ENCODE results near the gene KCTD13. TPM values are rescaled to one million over a fixed set of nuclear protein-coding genes. Genes with fewer than 3 reads are reported as not detected.

KCTD13 gene, protein sequence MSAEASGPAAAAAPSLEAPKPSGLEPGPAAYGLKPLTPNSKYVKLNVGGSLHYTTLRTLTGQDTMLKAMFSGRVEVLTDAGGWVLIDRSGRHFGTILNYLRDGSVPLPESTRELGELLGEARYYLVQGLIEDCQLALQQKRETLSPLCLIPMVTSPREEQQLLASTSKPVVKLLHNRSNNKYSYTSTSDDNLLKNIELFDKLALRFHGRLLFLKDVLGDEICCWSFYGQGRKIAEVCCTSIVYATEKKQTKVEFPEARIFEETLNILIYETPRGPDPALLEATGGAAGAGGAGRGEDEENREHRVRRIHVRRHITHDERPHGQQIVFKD
- total RNA-seq, result 7.2 and 8.6 TPM in 2 replicates

DNA sequence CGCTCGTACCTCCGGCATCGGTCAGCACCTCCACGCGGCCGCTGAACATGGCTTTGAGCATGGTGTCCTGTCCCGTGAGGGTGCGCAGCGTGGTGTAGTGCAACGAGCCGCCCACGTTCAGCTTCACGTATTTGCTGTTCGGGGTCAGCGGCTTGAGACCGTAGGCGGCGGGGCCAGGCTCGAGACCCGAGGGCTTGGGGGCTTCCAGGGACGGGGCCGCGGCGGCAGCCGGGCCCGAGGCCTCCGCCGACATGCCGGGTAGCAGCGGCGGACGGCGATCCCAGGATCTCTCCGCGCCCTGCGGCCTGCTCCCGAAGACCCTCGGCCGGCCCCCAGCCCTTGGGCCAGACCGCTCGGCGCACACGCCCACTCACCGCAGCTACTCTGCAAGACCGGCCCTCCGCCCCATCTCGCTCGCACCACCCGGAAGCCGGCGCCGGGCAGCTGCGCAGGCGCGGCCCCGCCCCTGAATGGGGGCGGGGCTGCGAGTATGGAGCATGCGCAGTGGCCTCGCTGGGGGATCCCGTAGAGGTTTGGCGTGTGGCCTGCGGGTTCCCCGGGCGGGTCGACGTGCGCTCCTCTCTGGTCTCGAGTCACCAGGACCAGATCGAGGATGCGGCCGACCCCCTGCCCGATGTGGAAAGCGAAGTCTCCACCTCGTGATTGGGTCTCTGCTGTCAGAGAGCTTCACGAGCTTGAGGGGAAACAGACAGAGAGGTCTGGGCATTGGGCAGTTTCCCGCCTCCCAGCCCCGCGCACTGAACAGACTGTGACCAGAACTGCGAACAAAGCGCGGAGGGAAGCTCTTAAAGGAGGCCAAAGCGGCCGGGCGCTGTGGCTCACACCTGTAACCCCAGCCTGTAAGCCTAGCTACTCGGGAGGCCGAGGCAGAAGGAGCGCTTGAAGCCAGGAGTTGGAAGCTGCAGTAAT lies at the start of gene KCTD13:
KCTD13 (minus strand) TSS at position 446 of the 930 bp plus-strand sequence; CDS start at position 253, 193 bp downstream.

DNA sequence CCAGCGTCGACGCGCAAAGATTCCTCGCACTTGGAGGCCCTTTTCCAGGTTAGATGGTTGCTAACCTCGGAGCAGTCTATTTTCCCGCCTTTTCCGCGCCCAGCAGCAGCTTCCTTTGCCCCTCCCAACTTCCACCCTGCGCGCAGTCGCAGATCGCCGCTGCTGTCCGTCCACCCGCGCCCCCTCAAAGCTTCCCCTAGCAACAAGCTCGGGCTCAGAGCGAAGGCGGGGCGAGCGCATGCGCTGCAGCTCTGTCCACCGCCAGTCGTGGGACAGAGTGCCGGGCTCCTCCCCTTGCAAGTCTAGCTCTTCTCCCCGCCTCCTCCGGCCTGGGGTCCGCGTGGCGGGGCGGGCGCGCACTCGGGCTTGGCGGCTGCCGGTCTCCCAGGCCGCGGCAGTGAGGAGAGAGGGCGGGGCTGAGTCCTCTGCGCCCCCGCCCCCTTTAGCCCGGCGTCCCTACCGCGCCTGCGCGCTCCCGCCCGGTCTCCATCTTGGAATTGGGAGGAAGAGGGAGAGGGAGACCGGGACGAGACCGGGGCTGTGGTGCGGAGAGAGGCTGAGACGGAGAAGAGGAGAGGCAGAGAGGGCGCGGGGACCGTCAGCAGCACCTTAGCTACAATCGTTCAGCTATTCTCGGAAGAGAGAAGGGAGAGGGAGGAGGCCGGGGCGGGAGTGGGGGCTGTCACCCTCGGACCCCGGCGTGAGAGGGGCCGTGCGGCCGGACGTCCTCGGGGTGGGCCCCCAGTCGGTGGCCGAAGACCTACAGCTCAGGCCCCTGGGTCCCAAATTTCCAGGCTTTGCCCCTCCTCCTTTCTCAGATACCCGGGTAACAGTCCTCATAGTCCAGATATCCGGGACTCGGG lies 47.6 kb upstream of the KCTD13 start, which contains the start of gene TAOK2:
TAOK2 (plus strand) TSS at position 485 of the 863 bp plus-strand sequence. CDS start 3,905 bp downstream, outside the sequence.

DNA sequence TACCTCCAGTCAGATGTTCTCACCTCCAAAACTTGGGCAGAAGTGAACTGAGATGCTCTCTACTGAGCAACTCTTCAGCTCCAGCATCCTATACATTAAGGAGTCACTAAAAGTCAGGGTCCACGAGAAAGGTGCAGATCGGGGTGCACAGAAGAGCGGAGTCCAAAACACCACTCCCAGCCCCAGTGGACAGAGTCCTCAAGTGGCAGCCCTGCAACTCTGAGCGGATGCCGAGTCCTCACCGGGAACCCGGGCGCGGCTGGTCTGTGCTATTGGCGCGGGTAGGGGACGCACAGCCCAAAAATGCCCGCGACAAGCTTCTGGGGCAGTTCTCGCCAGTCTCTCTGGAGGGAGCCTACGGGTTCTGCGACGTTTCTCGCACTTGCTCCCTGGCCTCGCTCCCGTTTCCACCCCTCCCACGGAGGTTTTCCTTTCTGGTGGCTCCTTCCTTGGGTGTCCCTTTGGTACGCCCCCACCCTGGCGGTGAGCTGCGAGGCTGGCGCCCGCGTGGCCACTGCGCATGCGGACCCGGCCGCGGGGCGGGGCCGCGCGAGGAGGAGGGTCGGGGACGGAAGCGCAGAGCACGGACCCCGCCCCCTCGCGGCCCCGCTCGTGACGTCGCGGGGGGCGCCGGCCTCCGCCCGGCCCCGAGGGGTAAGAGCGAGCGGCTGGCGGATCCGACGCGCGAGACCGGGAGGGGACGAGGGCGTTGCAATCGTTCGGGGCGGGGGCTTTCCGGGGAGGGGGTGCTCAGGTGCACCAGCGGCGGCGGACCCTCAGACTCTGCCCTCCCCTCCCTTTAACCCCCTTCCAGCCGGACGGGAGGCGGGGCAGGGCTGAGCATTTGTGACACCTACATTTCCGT lies 35.7 kb upstream of the KCTD13 start, which contains the start of gene TMEM219:
TMEM219 (plus strand) TSS at position 601 of the 865 bp plus-strand sequence. CDS start 1,065 bp downstream, outside the sequence.

DNA sequence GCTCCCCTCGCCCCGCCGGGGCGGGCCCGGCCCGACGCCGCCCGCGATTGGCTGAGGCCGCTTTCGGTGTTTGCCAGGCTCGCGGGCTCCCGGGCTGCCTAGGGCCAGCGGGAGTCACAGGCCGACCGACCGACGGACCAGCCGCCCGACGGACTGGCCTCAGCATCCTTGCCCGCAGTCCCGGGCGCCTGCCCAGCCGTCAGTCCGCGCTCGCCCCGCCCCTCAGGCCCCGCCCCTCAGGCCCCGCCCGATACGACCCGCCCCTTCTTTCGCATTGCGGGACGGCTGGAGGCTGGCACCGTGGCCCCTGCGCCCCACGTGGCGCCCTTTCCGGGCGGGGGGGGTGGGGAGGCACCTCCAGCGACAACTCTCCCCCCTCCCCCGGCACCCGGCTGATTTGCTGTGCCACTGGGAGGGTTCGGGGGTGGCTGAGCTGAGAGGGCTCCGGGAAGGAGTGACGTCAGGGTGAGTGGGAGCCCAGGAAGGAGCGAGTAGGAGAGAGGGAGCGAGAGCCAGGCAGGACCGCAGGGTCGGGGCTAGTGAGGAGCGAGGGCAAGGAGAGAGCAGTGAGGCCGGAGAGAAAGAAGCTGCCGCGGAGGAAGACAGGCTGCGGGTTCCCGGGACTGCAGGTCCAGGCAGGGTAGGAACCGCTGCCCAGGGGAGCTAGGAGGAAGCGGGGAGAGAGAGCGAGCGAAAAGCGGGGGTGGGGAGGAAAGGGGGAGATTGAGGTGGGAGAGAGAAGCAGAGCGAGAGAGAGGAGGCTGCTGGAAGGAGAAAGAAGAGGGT lies 25.7 kb downstream of the KCTD13 start, which contains the start of gene ASPHD1:
ASPHD1 (plus strand) TSS at position 387 of the 786 bp plus-strand sequence. CDS start 484 bp downstream, outside the sequence.

DNA sequence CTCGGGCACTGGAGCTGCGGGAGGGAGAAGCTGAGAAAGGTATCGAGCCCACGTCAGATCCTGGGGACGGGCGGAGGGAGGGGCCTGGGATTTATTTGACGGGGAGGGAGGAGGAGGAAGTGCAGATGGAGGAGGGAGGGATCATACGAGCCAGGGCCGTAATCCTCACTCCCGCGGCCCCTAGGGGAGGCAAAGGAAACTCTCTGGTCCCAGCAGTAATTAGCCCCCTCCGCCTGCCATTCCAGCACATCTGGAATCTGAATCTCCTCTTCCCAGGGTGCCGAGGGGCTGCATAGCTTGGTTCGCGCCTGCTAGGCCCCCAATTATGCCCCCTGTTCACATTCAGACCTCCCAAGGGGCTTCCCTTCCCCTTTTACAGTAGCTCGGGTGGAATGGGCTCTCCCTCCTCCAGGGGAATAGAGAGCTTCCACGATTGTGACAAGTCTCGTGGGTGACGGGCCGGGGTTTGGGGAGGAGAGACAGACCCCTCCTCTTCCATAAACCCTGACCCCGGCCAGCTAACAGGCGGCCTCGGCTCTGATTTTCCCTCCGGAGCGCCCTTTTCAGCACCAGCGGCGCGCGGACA lies 26.4 kb downstream of the KCTD13 start, which contains the start of gene SEZ6L2:
SEZ6L2 (minus strand) TSS at position 35 of the 586 bp plus-strand sequence. CDS start 531 bp downstream, outside the sequence.

DNA sequence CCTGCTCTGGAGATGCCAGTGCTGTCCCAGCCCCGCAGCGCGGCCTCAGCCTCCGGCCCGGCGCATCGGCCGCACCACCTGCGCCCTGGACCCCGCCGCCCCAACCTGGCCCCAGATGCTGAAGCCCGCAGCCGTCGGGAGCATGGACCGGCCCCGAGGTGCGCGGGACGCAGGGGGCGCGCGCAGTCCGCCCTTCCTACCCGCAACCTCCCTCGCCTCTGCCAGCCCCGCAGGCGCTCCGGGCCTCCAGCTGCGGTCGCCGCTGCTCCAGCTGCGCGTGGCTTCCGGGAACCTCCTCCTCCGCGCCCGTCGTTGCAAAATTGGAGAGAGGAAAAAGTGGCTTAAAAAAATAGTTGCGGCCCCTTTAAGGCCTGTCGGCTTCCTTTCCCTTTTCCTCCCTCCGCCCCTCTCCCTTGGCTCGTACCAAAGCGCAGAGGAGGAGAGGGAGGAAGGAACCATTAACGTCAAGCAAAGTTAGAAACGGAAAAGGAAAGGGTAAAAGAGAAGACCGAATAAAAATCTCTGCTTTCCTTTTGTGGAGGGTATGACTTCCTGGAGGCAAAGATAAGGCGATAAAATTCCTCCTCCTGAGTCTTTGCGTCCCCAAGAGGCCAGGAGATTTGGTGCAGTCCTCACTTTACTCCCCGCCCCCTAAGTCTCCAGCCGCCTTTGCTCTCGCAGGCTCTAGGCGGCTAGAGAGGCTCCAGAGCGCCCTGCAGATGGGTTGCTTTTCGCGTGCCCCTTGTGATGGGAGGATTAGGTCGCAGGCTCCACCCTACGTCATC lies 63.0 kb downstream of the KCTD13 start, which contains the start of gene CDIPT:
CDIPT (minus strand) TSS at position 343 of the 785 bp plus-strand sequence. CDS start 369 bp downstream, outside the sequence.

Other genes with a start within 250 kb of the KCTD13 start
- 49.1 and 53.6 TPM in 2 replicates for gene QPRT, start 247.0 kb downstream of the KCTD13 start, total RNA-seq
- not detected in 2 replicates for gene C16orf54, start 180.2 kb downstream of the KCTD13 start, total RNA-seq
- not detected in 2 replicates for gene ZG16, start 148.0 kb downstream of the KCTD13 start, total RNA-seq
- 110 and 114 TPM in 2 replicates for gene KIF22, start 135.5 kb downstream of the KCTD13 start, total RNA-seq
- 262 and 274 TPM in 2 replicates for gene MAZ, start 119.7 kb downstream of the KCTD13 start, total RNA-seq
- 0.67 and 0.89 TPM in 2 replicates for gene PRRT2, start 114.0 kb downstream of the KCTD13 start, total RNA-seq
- gene PAGR1, start 110.1 kb downstream of the KCTD13 start, total RNA-seq, result 40.0 and 42.4 TPM in 2 replicates
- gene MVP, start 105.8 kb downstream of the KCTD13 start, total RNA-seq, result 311 and 319 TPM in 2 replicates
- gene CDIPT, start 63.0 kb downstream of the KCTD13 start, total RNA-seq, result 80.6 and 87.8 TPM in 2 replicates
- 1.7 and 3.4 TPM in 2 replicates for gene SEZ6L2, start 26.7 kb downstream of the KCTD13 start, total RNA-seq
- 2.9 and 4.8 TPM in 2 replicates for gene ASPHD1, start 25.7 kb downstream of the KCTD13 start, total RNA-seq
- 99.9 and 105 TPM in 2 replicates for gene TMEM219, start 35.9 kb upstream of the KCTD13 start, total RNA-seq
- gene TAOK2, start 47.6 kb upstream of the KCTD13 start, total RNA-seq, result 27.4 and 30.8 TPM in 2 replicates
- 17.3 and 18.7 TPM in 2 replicates for gene HIRIP3, start 69.4 kb upstream of the KCTD13 start, total RNA-seq
- gene INO80E, start 70.0 kb upstream of the KCTD13 start, total RNA-seq, result 101 and 119 TPM in 2 replicates
- 0.30 and 0.34 TPM in 2 replicates for gene DOC2A, start 84.8 kb upstream of the KCTD13 start, total RNA-seq
- not detected in 2 replicates for gene C16orf92, start 97.0 kb upstream of the KCTD13 start, total RNA-seq
- gene TLCD3B, start 105.0 kb upstream of the KCTD13 start, total RNA-seq, result 0.15 and 0.34 TPM in 2 replicates
- 1,260 and 1,271 TPM in 2 replicates for gene ALDOA, start 139.5 kb upstream of the KCTD13 start, total RNA-seq
- 123 and 132 TPM in 2 replicates for gene PPP4C, start 149.8 kb upstream of the KCTD13 start, total RNA-seq
- gene TBX6, start 165.7 kb upstream of the KCTD13 start, total RNA-seq, result under 0.01 and 0.15 TPM in 2 replicates
- 25.9 and 28.7 TPM in 2 replicates for gene YPEL3, start 170.0 kb upstream of the KCTD13 start, total RNA-seq
- gene GDPD3, start 187.3 kb upstream of the KCTD13 start, total RNA-seq, result 0.17 and 0.74 TPM in 2 replicates
- 67.2 and 82.8 TPM in 2 replicates for gene MAPK3, start 197.0 kb upstream of the KCTD13 start, total RNA-seq

All from bronchus fibroblast of lung (primary cell).